H7 (cell line): ENCODE results near the gene TUBGCP2. TPM values are rescaled to one million over a fixed set of nuclear protein-coding genes. Genes with fewer than 3 reads are reported as not detected.

ENCODE experiments used
- DNase-seq: peaks from one replicate; pipeline ENCODE4 v3.0.0; 2012
- H3K27me3 ChIP-seq: 2 replicates; pipeline ENCODE4 v1.6.0; 2011; ENCODE audit warnings: mild to moderate bottlenecking, low read length; ENCODE audit not compliant: control insufficient read depth, insufficient read depth
- H3K36me3 ChIP-seq: replicated peaks from 2 replicates; pipeline ENCODE4 v1.5.1; 2011; ENCODE audit warnings: low read length; ENCODE audit not compliant: control insufficient read depth, insufficient read depth
- H3K4me3 ChIP-seq: 2 replicates; pipeline ENCODE4 v1.5.1; 2011; ENCODE audit warnings: low read depth, mild to moderate bottlenecking, control low read depth, low read length, moderate library complexity; ENCODE audit not compliant: insufficient read depth
- total RNA-seq: library from RNA; depleted of rRNA; stranded (reverse); fragments of >200 nt; shearing (Covaris generic); gene quantifications from 2 replicates; pipeline ENCODE4 v1.2.3, GENCODE V29; 2014

Gene TUBGCP2
- total RNA-seq, 1 experiment from 2014 or later = 47.1 TPM

GRCh38 chr10:133307776-133308420, 774 bp downstream of the TUBGCP2 start:
- Histone ChIP-seq H3K4me3 (peak overlapping the region; percentile 94), H3K36me3 (peaks cover 7% of the 10 kb centered on the region), H3K27me3 (no peaks in the 10 kb centered on the region)
- peak; percentile 77 for DNase-seq

GRCh38 chr10:133306941-133307379, 1.7 kb downstream of the TUBGCP2 start:
- Histone ChIP-seq H3K27me3 (no peaks in the 10 kb centered on the region), H3K4me3 (no peak overlapping the region), H3K36me3 (peaks cover 6% of the 10 kb centered on the region)
- no peak for DNase-seq

GRCh38 chr10:133306097-133306476, 2.6 kb downstream of the TUBGCP2 start:
- Histone ChIP-seq H3K36me3 (peaks cover 3% of the 10 kb centered on the region; the same call in 1 of the 2 replicates), H3K27me3 (no peaks in the 10 kb centered on the region), H3K4me3 (no peak overlapping the region)
- DNase-seq = no peak

GRCh38 chr10:133303206-133303605, 5.5 kb downstream of the TUBGCP2 start:
- DNase-seq = no peak
- H3K27me3 ChIP-seq = no peaks in the 10 kb centered on the region
- peaks cover 15% of the 10 kb centered on the region for H3K36me3 ChIP-seq
- no peak overlapping the region for H3K4me3 ChIP-seq

GRCh38 chr10:133302230-133302629, 6.4 kb downstream of the TUBGCP2 start:
- Histone ChIP-seq H3K27me3 (no peaks in the 10 kb centered on the region), H3K4me3 (no peak overlapping the region), H3K36me3 (peaks cover 18% of the 10 kb centered on the region)
- DNase-seq = no peak

- DNase-seq = no peak
Observed at GRCh38 chr10:133299738-133300137, 8.9 kb downstream of the TUBGCP2 start.

GRCh38 chr10:133299224-133299623, 9.4 kb downstream of the TUBGCP2 start:
- DNase-seq = no peak
- peaks cover 28% of the 10 kb centered on the region for H3K36me3 ChIP-seq

More at GRCh38 chr10:133299738-133300137, 8.9 kb downstream of the TUBGCP2 start:
- Histone ChIP-seq H3K27me3 (no peaks in the 10 kb centered on the region), H3K36me3 (peaks cover 28% of the 10 kb centered on the region), H3K4me3 (no peak overlapping the region)

GRCh38 chr10:133298466-133298865, 10.2 kb downstream of the TUBGCP2 start:
- H3K4me3 ChIP-seq = no peak overlapping the region
- no peak for DNase-seq
- H3K36me3 ChIP-seq = peaks cover 28% of the 10 kb centered on the region
- H3K27me3 ChIP-seq = no peaks in the 10 kb centered on the region

More at GRCh38 chr10:133299224-133299623, 9.4 kb downstream of the TUBGCP2 start:
- no peak overlapping the region for H3K4me3 ChIP-seq
- H3K27me3 ChIP-seq = no peaks in the 10 kb centered on the region

- no peak for DNase-seq
- Histone ChIP-seq H3K27me3 (no peaks in the 10 kb centered on the region), H3K36me3 (peaks cover 33% of the 10 kb centered on the region), H3K4me3 (no peak overlapping the region)
Observed at GRCh38 chr10:133297504-133297903, 11.2 kb downstream of the TUBGCP2 start.

- H3K4me3 ChIP-seq = no peak overlapping the region
- DNase-seq = peak; percentile 46
- peaks cover 37% of the 10 kb centered on the region for H3K36me3 ChIP-seq
- H3K27me3 ChIP-seq = no peaks in the 10 kb centered on the region
Observed at GRCh38 chr10:133295426-133296320, 13.0 kb downstream of the TUBGCP2 start.

- Histone ChIP-seq H3K36me3 (peaks cover 30% of the 10 kb centered on the region), H3K27me3 (no peaks in the 10 kb centered on the region), H3K4me3 (no peak overlapping the region)
- no peak for DNase-seq
Observed at GRCh38 chr10:133294189-133294588, 14.5 kb downstream of the TUBGCP2 start.

- H3K4me3 ChIP-seq = no peak overlapping the region
- H3K36me3 ChIP-seq = peaks cover 26% of the 10 kb centered on the region
- no peaks in the 10 kb centered on the region for H3K27me3 ChIP-seq
- DNase-seq = no peak
Observed at GRCh38 chr10:133293810-133294119, 14.9 kb downstream of the TUBGCP2 start.

- Histone ChIP-seq H3K27me3 (no peaks in the 10 kb centered on the region), H3K36me3 (peaks cover 24% of the 10 kb centered on the region), H3K4me3 (no peak overlapping the region)
- no peak for DNase-seq
Observed at GRCh38 chr10:133292919-133293809, 15.5 kb downstream of the TUBGCP2 start.

- H3K27me3 ChIP-seq = no peaks in the 10 kb centered on the region
- DNase-seq = no peak
- peaks cover 16% of the 10 kb centered on the region for H3K36me3 ChIP-seq
- no peak overlapping the region for H3K4me3 ChIP-seq
Observed at GRCh38 chr10:133289761-133290160, 18.9 kb downstream of the TUBGCP2 start.
